Hematopoietic multipotent progenitor cell treated with erythropoietin and hydrocortisone succinate and interleukin-3 and kit ligand, for 8 days (in vitro differentiated cells): ENCODE data around the gene RHEBL1.
"Not testable (repeated sequence)": the region's sequence is repeated elsewhere in the genome, so short reads cannot be mapped to it uniquely, and the experiment has no call there.

Experiments
- DNase-seq: peaks from one replicate; pipeline ENCODE4 v3.0.0-alpha.2; 2015

RHEBL1 gene

GRCh38 chr12:49088932-49089330, 19.2 kb upstream of the RHEBL1 start:
- no peak for DNase-seq

GRCh38 chr12:49088150-49088931, 18.6 kb upstream of the RHEBL1 start:
- peak; percentile 97 for DNase-seq

GRCh38 chr12:49086116-49086515, 16.3 kb upstream of the RHEBL1 start:
- no peak for DNase-seq

GRCh38 chr12:49084438-49084837, 14.7 kb upstream of the RHEBL1 start:
- DNase-seq, result no peak

GRCh38 chr12:49079793-49080192, 10.0 kb upstream of the RHEBL1 start:
- no peak for DNase-seq

- no peak for DNase-seq
Observed at GRCh38 chr12:49070971-49071370, 1.2 kb upstream of the RHEBL1 start.

GRCh38 chr12:49068879-49069506, 786 bp downstream of the RHEBL1 start:
- DNase-seq, result no peak

GRCh38 chr12:49066120-49066519, 3.7 kb downstream of the RHEBL1 start:
- no peak for DNase-seq

GRCh38 chr12:49064767-49065152, 5.0 kb downstream of the RHEBL1 start:
- DNase-seq, result no peak

GRCh38 chr12:49061916-49062315, 7.9 kb downstream of the RHEBL1 start:
- DNase-seq, result not testable (repeated sequence)

- no peak for DNase-seq
Observed at GRCh38 chr12:49061157-49061650, 8.6 kb downstream of the RHEBL1 start.

GRCh38 chr12:49060237-49061156, 9.3 kb downstream of the RHEBL1 start, which contains the start of gene KMT2D:
Gene KMT2D, minus strand, starts transcription at chr12:49060794. Its CDS starts 5,470 bp downstream, at chr12:49055324.
- DNase-seq, result peak; percentile 93

GRCh38 chr12:49059299-49060171, 10.2 kb downstream of the RHEBL1 start:
- DNase-seq, result peak; percentile 58

- no peak for DNase-seq
Observed at GRCh38 chr12:49059045-49059298, 10.8 kb downstream of the RHEBL1 start.

GRCh38 chr12:49058366-49059044, 11.3 kb downstream of the RHEBL1 start:
- no peak for DNase-seq

- no peak for DNase-seq
Observed at GRCh38 chr12:49057888-49058287, 11.9 kb downstream of the RHEBL1 start.

- DNase-seq, result peak; percentile 84
Observed at GRCh38 chr12:49055978-49056754, 13.6 kb downstream of the RHEBL1 start.

- DNase-seq, result no peak
Observed at GRCh38 chr12:49055092-49055491, 14.7 kb downstream of the RHEBL1 start.

- no peak for DNase-seq
Observed at GRCh38 chr12:49054524-49054923, 15.3 kb downstream of the RHEBL1 start.

- DNase-seq, result no peak
Observed at GRCh38 chr12:49054096-49054495, 15.7 kb downstream of the RHEBL1 start.
